GM18858 (cell line): ENCODE measurements around the gene ATG10.
"Not testable (repeated sequence)": the region's sequence is repeated elsewhere in the genome, so short reads cannot be mapped to it uniquely, and the experiment has no call there.

Source experiments
- ATAC-seq: cut with Tn5 transposase; IDR thresholded peaks from one replicate; pipeline ENCODE4 v1.9.1; 2021; ENCODE audit not compliant: unreplicated experiment

The ATG10 gene

DNA sequence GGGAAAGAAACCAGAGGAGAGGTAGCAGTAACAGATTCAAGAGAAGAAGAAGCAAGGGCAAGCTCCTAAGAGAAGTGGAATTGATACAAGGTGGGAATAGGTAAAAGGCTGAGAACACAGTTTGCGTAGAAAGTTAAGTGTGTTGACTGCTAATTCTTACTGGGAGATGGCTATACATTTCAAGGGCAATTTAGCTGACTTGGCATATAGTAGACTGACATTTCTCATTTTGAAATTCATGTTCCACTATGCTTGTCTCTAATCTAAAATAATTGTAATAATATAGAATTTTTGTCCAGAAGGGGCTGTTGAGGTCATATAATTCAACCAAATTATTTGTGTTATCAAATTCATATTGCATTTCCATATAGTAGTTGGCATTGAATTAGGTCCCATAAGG is 144.0 kb downstream of the ATG10 start:
- no peak for ATAC-seq

DNA sequence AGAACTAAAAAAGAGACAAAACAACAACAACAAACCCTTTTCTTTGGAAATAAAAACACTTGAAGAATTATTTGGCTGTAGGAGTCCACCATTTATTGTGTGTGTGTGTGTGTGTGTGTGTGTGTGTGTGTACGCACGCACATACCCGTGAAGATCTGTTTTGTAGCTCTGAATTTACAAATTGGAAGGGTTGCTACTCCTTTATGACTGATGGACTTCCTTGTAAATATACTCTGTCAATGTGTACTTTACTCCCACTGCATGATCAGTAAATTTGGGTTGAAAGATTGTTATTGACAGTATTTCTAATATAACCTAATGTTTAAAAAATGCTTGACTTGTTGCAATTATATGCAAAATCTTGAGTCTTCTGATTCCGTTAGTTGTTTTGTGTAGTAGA is 148.1 kb downstream of the ATG10 start:
- no peak for ATAC-seq

DNA sequence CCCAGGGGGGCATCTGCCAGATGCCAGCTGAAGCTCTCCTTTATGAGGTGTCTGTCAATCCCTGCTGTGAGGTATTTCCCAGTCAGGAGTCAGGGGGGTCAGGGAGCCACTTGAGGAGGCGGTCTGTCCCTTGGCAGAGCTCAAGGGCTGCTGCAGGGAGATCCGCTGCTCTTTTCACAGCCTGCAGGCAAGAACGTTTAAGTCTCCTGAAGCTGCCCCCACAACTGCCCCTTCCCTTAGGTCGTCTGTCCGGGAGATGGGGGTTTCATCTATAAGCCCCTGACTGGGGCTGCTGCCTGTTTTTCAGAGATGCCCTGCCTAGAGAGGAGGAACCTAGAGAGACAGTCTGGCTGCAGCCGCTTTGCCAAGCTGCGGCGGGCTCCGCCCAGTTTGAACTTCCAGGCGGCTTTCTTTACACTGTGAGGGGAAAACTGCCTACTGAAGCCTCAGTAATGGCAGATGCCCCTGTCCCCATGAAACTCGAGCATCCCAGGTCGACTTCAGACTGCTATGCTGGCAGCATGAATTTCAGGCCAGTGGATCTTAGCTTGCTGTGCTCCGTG is 158.0 kb downstream of the ATG10 start:
- ATAC-seq: no peak

DNA sequence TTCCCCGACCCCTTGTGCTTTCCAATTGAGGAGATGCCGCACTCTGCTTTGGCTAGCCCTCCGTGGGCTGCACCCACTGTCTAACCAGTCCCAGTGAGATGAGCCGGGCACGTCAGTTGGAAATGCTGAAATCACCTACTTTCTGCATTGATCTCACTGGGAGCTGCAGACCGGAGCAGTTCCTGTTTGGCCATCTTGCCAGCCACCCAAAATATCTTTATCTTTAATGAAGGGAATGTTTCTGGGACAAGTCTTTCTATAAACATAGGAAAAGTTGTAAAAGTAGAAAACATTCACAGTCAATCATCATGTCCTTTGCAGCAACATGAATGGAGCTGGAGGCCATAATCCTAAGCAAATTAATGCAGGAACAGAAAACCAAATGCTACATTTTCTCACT is 158.8 kb downstream of the ATG10 start:
- no peak for ATAC-seq

DNA sequence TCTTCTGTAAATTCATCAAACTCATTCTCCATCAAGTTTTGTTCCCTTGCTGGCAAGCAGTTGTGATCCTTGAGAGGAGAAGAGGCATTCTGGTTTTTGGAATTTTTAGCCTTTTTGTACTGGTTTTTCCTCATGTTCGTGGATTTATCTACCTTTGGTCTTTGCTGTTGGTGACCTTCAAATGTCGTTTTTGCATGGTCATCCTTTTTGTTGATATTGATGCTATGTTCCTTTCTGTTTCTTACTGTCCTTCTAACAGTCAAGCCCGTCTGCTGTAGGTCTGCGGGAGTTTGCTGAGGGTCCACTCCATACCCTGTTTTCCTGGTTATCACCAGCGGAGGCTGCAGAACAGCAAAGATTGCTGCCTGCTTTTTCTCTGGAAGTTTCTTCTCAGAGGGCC is 165.4 kb downstream of the ATG10 start:
- ATAC-seq: no peak

DNA sequence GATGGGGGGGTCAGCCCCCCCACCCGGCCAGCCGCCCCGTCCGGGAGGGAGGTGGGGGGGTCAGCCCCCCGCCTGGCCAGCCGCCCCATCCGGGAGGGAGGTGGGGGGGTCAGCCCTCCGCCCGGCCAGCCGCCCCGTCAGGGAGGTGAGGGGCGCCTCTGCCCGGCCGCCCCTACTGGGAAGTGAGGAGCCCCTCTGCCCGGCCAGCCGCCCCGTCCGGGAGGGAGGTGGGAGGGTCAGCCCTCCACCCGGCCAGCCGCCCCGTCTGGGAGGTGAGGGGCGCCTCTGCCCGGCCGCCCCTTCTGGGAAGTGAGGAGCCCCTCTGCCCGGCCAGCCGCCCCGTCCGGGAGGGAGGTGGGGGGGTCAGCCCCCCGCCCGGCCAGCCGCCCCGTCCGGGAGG is 168.0 kb downstream of the ATG10 start:
- not testable (repeated sequence) for ATAC-seq

DNA sequence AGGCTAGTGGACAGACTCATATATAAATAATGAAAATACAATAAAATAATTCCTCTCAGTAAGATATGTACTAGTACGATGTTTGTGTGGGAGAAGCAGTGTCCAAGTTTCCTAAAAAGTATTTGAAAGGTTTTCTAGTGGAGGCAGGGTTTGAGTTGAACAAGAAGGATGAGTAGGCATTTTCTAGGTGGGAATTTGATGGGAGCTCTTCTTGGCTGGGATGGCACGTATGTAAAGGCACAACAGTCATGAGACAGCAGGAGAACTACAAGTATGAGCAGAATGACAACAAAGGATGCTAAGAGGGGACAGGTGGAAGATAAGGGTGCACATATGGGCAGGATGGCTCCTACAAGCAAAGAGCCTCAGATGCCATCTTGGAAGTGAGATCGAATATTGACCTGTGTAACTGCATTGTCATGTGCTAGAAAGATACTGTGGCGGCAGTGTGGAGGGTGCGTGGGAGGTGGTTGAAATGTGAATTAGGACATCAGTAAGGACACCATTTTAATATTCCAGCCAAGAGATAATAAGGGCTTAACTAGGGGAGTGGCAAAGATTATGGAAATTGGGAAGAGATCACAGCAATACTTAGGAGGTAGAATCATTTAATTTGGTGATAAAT is 170.5 kb downstream of the ATG10 start:
- ATAC-seq: no peak

DNA sequence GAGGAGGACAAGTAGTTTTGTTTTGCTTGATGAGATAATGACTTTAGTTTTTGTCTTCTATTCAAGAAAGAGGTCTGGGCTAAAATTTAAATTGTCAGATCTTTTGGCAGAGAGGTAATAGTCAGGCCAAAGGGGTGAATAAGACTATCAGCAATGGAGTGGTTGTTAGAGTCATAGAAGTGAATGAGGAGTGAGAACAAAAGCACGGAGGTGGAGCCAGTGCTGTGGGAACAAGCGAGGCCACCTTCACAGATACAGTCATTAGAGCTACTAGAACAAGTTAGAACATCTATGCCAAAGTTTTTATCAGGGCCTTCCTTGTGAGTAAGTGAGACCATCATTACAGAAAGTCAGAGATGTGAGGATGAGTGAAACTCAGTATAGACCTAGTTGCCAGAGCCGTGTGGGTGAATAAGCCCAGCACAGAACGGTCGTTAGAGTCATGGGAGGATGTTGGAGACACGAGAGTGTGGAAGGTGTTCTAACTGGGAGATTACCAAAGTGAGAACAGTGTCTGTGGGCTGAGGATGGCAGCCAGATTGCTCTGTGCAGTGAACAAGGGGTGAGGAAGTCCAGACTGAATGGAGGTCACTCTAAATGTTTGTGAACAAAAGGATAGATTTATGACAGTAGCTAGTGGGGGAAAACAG is 171.2 kb downstream of the ATG10 start:
- ATAC-seq: no peak

DNA sequence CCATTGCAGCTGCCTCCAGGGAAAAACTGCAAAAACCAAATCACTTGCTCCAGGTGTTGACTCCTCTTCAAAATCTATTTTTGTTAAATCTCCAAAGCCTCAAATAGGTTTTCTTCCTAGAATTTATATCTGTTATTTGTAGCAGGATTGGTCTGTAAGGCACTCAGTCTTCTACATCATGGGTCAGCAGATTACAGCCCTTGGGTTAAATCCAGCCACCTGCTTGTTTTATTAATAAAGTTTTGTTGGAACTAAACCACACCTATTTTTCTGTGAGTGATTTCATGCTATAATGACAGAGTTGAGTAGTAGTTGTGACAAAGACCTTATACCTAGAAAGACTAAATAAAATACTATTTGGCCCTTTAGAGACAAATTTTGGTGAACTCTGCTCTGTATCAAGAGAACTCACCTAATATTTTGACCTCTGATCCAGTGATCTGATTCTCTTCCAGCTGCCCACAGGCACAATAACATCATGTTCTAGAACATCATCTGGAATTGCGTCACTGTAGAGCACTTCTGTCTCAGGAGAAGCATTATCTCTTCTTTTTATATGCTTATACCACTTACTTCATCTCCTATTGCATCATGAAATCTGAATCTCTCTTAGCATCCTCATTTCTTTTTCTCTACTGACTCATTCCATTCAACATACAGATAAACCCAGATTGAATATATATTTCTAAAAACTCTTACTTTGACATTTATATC is 176.2 kb downstream of the ATG10 start:
- ATAC-seq: no peak

DNA sequence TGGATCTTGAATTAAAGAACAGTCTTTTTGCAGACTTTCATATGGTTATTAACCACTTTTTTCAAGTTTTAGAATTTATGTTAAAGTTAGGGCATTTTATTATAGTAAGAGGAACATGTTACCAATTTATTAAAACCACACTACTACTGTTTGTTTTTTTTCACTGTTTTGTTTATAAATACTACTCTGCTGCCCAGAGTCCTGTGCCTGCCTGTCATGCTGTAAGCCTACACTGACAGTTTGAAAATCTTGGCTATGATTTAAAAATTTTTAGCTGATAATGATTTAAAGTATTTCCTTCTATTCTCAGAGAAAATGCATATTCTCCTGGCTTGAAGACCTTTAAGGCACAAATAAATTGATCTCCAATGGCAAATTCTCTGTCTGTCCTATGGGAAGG is 177.6 kb downstream of the ATG10 start:
- no peak for ATAC-seq

DNA sequence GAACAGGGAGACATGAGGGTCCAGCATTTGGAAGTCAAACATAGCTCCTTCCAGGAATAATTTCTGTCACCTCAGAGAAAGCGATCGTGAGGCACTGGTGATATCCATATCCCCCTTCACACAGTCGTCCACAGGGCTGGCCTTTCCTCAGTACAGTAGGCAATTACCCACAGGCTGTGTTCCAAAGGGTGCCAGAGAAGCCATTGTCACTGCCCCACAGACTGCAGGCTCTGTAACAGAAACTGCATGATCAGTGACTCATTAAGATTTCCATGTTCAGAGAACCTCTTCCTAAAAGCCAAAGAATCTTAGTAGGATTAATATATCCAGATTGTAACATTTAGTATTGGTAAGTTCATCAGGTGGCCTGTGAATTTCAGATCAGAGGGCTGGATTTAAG is 178.7 kb downstream of the ATG10 start:
- ATAC-seq: no peak

DNA sequence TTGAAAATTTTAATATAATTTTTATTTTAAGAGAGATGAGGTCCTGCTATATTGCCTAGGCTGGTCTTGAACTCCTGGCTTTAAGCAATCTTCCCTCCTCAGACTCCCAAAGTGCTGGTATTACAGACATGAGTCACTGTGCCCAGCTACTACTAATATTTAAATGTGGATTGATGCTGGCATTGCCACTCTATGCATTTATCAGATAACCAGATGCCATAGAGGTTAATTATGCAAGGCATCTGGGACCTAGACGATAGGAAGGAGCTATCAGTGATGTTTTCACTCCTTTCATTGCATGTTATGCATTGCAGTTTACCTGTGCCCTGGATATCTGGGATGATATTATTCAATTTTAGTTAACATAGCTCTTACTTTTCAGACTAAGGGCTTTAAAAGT is 179.4 kb downstream of the ATG10 start:
- ATAC-seq: no peak

DNA sequence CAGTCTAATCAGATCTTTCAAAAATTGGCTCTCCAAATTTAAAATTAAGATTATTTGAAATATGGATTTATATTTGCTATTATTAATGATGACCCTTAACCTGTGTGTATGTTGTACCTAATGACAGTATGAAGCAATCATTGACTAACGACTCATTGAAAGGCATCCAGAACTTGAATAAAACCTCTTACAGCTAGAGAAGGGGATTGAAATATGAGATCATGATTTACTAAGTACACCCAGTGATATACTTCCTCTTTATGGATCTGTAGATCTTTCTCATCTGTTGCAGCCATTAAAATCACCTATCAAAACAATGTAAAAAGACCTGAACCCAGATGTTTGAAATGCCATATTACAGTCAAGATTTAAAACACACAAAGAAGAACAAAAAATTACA is 179.8 kb downstream of the ATG10 start:
- no peak for ATAC-seq

DNA sequence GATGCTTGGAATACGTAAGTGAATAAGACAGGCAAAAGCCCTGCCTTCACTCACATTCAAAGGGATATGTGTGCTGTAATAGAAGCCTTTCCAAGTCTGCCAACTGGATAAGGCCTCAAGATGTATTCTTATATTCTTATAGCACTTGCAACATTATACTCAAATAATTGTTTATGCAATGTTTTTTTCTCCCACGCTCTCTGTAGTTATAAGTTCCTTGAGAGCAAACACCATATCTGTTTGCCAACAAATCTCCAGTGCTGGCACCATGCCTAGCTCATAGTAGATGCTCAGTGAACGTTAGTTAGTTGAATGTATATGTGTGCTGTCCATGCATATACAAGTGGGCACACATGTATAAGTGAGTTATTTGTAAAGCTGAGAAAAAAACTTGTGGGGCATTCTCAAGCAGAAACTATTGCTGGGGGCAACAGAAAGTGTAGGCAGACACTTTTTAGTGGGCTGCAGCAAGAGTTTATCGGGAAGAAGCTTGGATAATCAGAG is 181.2 kb downstream of the ATG10 start:
- no peak for ATAC-seq

DNA sequence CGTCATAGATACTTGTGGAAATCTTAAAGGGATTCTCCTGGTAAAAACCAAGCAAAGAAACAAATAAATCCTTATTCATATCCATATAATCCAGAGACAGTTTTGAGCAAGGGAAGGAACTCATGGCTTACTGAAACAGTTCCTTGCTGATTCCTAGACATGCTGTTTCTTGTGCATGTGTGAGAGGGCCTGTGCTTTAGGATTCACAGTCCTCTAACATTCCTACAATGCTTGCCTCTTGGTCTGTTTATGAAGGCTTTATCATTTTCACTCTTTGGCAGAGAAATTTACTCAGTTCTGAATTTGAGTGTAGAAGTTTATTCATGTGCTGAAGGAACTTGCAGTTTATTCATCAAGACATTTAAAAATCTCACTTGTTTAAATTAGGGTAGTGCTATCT is 183.0 kb downstream of the ATG10 start:
- no peak for ATAC-seq

DNA sequence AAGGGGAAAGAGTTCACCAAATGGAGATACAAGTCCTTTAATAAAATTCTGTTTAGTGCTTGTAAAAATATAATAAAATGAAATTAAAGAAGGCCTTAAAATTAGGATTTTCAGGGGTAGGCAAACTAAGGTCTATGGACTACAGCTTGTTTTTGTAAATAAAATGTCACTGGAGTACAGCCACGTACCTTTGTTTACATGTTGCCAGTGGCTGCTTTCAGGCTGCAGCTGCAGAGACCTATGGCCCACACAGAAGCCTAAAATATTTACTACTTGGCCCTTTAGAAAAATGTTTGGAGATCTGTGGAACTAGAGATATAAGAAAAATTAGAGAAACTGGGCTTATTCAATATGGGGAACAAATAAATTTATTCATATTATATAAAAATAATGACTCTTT is 183.5 kb downstream of the ATG10 start:
- ATAC-seq: no peak

DNA sequence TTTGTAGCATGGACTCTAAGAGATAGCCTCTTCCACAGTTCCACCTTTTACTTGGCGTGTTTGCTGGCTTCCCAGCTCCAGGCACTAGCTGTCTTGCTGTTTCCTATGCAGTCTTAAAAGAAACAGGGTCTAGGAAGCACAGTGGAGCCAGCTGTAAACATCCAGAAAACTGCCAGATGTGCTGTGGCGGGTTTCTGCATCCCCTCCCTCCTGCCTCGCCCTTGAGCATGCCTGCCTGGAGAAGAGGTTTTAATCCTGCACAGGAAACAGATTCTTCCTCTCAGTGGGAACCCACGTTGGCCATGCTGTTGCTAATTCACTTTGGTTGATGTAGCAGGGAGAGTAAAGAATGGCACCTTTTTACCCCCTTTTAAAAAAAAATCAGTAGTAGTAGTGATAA is 185.1 kb downstream of the ATG10 start:
- ATAC-seq: no peak

DNA sequence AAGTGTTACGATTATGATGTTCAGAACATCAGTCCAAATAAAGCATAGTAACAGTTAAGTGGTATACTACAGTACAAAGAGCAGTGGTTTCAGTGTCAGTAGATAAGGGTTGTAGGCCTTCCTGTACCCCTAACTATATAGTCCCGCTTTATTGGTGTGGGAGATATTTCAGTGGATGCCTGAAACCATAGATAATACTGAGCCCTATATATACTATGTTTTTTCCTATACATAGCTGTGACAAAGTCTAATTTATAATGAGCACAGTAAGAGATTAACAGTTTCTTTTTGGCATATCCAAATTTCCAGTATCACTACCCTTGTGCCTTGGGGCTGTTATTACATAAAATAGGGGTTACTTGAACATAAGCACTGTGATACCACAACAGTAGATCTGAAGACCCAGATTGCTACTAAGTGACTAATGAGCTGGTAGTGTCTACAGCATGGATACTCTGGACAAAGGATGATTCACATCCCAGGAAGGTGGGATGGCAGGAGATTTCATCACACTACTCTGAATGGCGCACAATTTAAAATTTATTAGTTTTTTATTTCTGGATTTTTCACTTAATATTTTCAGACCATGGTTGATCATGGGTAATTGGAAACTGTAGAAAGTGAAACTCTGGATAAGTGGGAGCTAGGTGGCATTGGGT is 187.1 kb downstream of the ATG10 start:
- ATAC-seq: no peak

DNA sequence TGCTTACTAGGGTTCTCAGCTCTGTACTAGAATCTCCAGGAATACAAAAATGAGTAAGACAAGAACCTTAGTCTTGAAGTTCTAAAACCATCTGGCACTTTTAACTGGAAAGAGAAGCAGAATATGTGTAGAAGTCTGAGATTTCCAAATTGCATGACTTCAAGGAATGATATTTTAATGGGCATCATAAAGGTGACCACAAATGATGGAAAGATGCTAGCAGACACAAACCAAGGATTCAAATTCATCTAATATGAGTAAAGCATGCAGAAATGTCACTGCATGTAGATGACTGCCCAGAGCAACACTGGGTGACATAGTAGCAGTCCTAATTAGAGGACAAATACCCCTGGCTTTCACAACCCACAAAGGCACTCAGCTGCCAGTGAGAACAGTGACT is 189.1 kb downstream of the ATG10 start:
- no peak for ATAC-seq

DNA sequence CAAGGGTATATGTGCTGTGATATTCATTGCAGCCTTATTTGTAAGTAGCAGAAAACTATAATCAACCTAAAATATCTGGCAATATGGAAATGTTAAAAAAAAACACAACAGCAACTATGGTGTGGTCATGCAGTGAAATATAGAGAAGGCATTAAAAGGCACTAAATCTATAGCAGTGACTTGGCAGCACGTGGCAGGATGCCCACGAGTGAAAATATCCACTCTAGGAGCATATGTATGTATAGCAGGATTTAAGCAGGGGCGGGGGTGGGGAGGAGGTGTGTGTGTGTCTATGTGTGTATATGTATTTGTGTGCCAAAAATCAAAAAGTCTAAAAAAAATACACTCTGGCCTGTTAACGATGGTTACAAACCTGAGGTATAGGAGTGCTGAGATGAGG is 190.8 kb downstream of the ATG10 start:
- ATAC-seq: no peak

DNA sequence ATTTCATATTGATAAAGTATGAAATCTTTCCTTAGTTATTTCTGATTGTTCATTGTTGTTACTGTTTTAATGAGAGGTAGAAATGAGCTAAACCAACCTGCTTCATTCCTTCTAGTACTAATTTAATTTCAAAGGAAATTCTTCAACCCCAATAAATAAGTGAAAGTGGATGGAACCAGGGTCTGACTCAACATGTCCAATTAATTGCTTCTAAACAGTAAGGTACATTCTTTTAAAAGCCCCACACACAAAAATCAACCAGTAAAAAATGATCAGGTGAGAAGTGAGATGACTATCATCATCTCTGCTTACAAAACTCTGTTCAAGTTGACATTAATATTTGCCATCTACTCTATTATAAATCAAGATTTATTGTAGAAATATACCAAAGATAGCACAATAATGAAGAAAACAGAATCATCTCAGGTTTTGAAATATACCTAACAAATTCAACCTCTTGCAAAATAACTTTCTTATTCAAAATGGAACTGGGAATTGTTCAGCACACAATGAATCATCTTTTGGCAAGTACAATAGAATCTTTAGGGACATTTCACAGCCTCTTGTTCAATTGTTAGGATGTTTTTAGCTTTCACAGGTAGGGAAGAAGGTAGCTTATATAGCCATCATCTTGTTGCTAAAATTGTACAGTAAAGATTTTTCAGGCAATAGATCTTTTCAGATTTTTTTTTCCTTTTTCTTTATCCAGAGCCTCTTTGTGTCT is 191.8 kb downstream of the ATG10 start:
- no peak for ATAC-seq
